C4-2B (cell line): Measurements from ENCODE around the gene PCDHA1.
A peak's percentile ranks its signal among the peaks of the same experiment; 100 is the strongest.
"Not testable (repeated sequence)": the region's sequence is repeated elsewhere in the genome, so short reads cannot be mapped to it uniquely, and the experiment has no call there.

ENCODE experiments used
- H3K27ac ChIP-seq: fragments of 450-650 bp; 2 replicates; pipeline ENCODE4 v1.5.1; 2017
- CTCF ChIP-seq: fragments of 450-650 bp; conservative IDR thresholded peaks from 2 replicates; pipeline ENCODE4 v1.5.1; 2017; ENCODE audit warnings: mild to moderate bottlenecking
- ZFX ChIP-seq: fragments of 450-650 bp; IDR thresholded peaks from 2 replicates; pipeline ENCODE4 v1.6.1; 2017

The PCDHA1 gene

GRCh38 chr5:140785905-140786686, at the start of gene PCDHA1:
Gene PCDHA1, plus strand, starts transcription at chr5:140786140.
- no peak within 1 kb of the TSS for H3K27ac ChIP-seq
- TF ChIP-seq CTCF (peak; percentile 45), ZFX (no peak)

- TF ChIP-seq CTCF (no peak), ZFX (no peak)
- no peak overlapping the region for H3K27ac ChIP-seq
Observed at GRCh38 chr5:140737486-140737885, 48.5 kb upstream of the PCDHA1 start.

GRCh38 chr5:140741967-140742366, 44.0 kb upstream of the PCDHA1 start:
- TF ChIP-seq CTCF (no peak), ZFX (no peak)
- H3K27ac ChIP-seq = no peak overlapping the region

GRCh38 chr5:140753561-140753960, 32.4 kb upstream of the PCDHA1 start:
- TF ChIP-seq CTCF (no peak), ZFX (no peak)
- no peak overlapping the region for H3K27ac ChIP-seq

GRCh38 chr5:140764177-140764973, 21.6 kb upstream of the PCDHA1 start:
- H3K27ac ChIP-seq = no peak overlapping the region
- TF ChIP-seq ZFX (no peak), CTCF (no peak)

- no peak overlapping the region for H3K27ac ChIP-seq
- no peak for TF ChIP-seq ZFX
- TF ChIP-seq CTCF = no peak
Observed at GRCh38 chr5:140767444-140767843, 18.5 kb upstream of the PCDHA1 start.

- H3K27ac ChIP-seq = no peak overlapping the region
- TF ChIP-seq CTCF = no peak
- TF ChIP-seq ZFX = no peak
Observed at GRCh38 chr5:140780512-140780911, 5.4 kb upstream of the PCDHA1 start.

- H3K27ac ChIP-seq = not testable (repeated sequence)
Observed at GRCh38 chr5:140787422-140787821, 1.5 kb downstream of the PCDHA1 start.

GRCh38 chr5:140787849-140788504, 2.0 kb downstream of the PCDHA1 start:
- not testable (repeated sequence) for H3K27ac ChIP-seq
